GM21526 (cell line): ENCODE data around the gene TNRC18.
"Not testable (repeated sequence)": the region's sequence is repeated elsewhere in the genome, so short reads cannot be mapped to it uniquely, and the experiment has no call there.

Source experiments
- ATAC-seq: cut with Tn5 transposase; IDR thresholded peaks from one replicate; pipeline ENCODE4 v1.9.1; 2021; ENCODE audit warnings: moderate library complexity; ENCODE audit not compliant: unreplicated experiment, low FRiP score

The TNRC18 gene

DNA sequence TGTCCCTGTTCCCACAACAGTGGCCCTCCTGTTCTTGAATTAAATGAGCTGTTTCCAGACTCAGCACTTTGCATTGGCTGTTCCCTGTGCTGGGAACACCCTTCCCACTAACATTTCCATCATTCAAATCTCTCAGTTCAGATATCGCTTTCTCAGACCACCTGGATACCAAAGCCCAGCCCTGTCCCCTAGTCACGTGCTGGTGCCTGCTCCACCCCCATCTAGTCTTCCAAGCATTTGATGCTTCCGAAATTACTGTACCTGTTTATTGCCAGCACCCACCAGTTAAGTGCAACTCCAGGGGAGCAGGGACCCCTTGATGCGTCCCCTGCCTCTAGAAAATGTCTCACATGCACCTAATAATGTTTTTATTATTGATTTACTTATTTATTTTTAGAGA, 143.9 kb downstream of the TNRC18 start:
- no peak for ATAC-seq

DNA sequence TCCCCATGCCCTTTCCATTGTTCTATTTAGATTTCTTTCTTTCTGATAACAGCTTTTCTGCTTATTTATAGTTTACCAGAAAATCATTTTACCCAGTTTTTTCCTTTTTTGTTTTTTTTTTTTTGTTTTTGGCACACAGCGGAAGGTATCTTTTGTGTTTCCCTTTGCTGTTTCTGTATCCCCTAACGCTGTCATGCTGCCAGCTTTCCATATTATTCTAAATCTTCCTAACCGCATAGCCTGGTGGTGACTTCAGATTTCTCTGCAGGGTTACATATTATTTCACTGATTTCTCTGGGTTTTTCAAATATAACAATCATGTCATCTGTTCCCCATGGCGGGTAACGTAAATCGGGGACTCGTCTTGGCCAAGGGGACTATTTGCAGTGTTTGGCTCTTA, 144.9 kb downstream of the TNRC18 start:
- no peak for ATAC-seq

DNA sequence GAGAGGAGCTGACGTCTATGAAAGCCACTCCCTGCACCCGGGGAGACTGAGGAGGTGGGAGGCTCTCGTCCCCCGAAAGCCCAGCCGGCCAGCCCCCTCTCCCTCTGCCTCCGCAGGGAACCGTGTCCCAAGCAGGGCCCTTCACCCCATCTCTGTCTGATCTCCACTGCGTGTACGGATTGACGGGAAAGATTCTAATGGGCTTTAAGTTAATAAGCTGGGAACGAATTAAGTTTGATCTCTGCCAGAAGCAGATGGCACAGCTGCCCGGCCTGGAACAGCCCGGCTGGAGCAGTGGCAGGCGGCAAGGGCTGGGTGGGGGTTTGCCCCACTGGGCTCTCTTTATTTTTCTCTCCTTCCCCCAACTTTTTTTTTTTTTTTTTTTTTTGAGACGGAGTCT, 147.0 kb downstream of the TNRC18 start:
- ATAC-seq: no peak

DNA sequence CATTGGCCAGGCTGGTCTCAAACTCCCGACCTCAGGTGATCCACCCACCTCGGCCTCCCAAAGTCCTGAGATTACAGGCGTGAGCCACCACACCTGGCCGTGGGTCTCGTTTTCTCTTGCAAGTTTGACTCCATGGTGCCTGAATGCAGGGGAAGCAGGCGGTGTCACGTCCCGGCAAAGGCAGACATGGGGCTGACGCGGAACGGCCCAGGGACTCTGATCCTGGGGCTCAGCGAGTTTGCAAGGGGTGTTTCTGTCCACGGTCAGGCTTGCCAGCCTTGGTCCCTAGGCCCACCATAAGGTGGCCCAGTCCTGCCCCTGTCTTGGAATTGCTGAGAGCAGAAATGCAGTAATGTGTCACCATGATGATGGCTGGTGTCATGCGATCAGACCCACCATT, 147.5 kb downstream of the TNRC18 start:
- ATAC-seq: not testable (repeated sequence)

DNA sequence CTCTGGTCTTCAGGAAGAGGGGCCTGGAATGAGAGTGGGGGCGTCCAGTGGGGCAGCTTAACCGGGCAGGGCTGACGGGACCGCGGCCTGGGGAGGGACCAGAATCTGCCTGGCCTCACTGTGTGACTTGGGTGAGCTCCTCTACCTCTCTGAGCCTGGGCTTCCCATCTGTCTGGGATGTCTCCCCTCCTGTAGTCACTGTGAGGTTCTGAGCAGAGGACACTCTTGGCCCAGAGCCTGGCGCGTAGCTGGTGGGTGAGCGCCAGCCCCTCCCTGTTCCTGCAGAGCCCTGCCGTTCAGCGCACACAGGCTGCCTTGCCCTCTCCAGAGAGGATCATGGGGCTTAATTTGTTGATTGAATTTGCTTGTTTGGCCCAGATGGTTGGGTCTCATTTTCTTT, 148.1 kb downstream of the TNRC18 start:
- not testable (repeated sequence) for ATAC-seq

DNA sequence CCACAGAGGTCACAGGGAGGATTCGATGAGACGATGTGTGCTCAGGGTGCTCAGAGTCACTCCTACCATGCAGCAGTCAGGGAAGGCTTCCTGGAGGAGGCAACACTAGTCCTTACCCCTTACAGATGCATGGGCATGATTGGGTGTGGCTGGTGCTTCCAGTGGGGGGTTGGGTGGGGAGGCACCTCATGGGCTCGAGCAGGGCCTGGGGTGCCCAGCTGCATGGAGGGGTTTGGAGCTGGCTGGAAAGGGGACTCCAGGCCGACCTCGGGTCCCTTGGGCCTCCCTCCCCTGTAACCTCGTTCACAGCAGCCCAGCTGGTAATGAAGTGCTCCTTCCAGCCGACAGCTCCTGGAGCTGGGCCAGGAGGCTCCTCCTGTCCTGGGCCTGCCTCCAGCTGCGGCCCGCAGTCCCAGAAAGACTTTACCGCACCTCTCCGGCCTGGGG, 148.6 kb downstream of the TNRC18 start:
- ATAC-seq: not testable (repeated sequence)

DNA sequence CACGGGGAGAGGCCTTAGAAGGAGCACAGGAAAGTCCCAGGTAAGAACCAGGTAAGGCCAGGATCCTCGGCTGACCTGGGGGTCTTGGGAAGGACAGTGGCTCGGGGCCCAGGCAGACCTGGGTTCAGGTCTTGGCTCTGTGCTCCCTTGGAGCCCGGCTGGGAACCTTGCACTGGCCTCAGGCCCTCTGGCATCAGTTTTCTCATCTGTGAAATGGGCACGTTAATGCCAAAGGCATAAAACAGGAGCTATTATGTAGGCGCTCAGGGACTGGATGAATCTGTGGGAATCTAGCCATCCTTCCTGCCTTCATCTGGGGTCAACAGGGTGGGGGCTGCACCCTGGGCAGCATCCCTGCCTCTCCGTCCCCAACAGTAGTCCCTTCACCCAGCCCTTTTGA, 149.2 kb downstream of the TNRC18 start:
- no peak for ATAC-seq

DNA sequence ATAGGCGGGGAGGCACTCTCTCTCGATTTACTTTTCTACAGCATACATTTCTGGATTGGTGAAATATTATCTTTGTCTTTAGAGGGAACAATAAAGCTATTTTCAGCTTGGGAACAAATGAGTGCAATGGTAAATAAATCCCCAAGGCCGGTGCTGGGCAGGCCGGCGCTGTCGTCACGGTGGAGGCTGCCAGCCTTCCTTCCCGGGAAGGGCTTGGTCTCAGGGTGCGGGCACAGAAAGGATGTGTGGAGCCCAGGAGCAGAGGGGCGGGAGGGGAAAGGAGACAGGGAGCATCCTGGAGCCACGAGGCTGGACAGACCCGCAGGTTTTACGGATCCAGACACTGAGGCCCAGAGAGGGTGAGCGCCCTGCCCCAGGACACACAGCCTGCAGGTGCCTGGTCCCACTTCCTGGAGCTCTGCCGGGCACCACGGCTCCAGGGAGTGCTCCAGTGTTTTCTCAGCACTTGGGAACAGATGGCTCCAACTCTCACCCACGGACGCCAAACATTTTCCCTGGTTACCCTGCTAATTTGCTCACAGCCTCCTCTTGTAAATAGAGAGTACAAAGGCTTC, 149.7 kb downstream of the TNRC18 start:
- ATAC-seq: not testable (repeated sequence)

DNA sequence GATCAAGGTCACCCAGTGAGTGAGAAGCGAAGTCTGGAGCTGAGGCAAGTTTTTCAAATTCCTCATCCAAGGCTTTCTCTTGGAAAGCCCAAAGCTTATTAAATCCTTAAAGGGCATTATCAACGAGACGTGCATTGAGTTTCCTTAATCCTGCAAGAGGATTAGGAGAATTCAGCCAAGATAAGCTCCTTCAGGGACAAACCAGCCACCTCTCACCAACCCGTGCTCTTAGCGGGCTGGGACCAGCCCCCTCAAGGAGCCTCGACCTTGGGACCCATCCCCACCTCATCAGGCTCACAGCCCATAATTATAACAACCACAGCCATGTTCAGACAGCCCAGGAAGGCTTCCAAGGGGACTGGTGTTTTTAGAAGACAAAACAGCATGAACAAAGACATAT, 152.8 kb downstream of the TNRC18 start:
- ATAC-seq: no peak

DNA sequence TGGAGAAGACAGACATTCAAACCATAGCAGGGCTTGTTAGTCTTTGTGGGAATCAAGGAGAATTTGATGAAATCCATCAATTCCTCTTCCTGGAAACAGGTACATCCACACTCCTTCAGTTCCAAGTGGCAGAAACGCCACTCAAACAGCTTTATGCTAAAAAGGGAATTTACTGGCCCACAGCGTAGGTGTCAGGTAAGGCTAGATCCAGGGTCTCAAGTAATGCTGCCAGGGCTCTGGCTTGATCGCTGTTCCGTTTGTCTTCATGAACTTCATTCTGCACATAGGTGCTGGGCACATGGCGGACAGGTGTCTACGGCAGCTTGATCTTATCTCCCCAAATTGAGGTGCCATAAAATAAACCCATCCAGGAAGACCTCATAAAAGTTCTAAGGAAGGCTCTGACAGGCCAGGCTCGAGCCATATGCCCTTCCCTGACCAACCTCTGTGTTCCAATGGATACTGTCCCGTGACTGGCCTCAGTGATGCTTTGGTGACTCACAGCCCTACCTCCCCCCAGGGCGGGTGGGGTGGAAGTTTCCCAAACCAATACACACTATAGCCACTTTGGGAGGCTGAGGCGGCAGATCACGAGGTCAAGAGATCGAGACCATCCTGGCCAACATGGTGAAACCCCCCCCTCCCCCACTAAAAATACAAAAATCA, 153.5 kb downstream of the TNRC18 start:
- not testable (repeated sequence) for ATAC-seq

DNA sequence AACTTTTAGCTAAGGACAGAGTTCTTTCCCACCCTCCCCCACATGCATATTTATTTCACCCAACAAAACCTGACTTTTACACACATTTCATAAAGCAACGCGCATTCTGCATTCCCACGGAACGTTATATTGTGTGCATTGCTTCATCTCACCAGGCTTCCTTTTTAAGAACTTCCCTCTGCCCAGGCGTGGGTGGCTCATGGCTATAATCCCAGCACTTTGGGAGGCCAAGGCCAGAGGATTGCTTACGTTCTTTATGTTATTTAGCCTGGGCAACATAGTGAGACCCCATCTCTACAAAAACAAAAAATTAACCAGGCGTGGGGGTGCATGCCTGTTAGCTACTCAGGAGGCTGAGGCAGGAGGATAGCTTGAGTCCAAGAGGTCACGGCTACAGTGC, 155.8 kb downstream of the TNRC18 start:
- not testable (repeated sequence) for ATAC-seq

DNA sequence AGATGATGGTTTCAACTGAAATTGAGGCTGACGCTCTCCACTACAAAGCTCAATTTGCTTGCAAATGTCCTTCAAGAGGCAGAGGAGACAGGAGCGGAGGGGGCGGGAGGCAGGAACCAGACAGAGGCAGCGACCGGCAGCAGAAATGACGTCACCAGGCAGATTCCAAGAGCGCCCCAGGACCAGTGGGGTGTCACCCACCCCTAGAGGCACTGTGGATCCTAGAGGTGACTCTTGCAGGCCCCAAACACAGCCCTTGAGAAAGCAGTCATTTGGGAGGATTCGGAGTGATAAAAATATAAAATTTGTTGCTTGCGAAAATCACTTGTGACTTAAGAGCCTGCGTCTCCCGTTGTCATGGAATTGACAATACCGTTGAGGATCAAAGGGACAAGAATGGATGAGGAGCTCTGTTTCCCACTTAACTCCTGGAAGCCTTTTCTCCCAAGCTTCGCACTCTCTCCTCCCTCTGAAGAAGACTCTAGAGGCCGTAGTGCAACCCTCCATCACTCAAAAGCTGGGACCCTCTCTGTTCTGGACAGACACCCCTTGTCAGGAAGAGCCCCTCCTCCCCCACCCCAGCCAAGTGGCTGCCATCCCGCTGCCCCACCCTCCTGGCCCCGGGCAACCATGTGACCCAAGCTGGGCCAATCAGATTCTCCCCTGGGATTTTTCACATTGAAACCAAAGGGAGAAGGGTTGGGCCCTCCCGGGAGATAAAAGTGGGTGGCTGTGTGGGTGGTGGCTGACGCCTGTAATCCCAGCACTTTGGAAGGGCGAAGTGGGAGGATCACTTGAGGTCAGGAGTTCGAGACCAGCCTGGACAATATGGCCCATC, 157.2 kb downstream of the TNRC18 start:
- no peak for ATAC-seq

DNA sequence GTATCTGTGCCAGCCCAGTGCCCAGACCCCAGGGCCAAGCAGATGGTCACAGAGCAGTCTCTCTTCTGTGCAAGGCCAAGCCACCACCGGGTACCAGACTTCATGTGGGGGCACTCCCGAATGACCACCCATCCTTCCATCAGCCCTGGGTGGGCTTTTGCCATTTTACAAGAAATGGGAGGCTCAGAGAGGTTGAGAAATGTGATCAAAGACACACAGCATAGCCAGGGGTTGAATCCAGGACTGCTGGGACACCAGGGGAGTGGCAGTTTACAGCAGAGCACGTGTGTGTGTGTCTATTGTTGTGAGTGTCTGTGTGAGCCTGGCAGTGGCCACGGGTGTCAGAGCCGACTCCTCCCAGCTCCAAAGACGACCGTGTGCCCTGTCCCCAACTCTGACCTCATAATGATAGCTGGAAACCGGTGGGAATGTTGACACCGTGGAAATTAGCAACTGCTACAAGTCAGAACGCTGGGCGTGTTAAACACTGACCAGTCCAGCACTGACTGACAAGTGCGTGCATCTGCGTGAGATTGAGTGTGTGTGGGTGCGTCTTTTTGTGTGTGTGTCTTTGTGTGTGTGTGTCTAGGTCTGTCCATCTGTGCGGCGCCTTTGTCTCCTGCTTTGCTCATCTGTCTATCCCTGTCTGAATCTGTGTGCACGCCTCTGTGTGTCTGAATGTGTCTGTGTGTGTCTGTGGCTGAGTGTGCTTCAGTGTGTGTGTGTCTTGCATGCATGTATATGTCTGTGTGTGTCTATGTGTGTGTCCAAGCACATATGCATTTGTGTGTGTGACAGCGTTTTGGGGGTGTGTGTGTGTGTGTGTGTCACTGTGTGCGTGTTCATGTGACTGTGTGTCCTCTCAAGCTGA, 158.1 kb downstream of the TNRC18 start:
- no peak for ATAC-seq

DNA sequence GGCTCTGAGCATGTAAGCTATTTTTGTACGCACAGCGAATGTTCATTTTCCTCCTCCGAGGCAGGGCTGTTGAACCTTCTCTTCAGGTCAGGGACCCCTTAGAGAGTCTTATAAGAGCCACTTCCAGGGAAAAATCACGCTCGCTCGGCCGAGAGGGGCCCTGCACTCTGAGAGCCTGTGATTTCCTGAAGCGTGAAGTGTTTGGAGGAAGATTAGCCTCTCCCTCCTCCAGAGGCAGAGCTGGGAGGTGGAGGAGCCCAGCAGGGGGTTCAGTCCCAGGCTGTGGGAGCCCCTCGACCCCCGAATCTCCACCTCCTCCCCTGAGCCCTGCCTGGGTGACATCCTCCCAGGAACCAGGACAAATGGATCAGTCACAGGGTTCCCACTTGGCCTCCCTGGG, 160.6 kb downstream of the TNRC18 start:
- ATAC-seq: not testable (repeated sequence)

DNA sequence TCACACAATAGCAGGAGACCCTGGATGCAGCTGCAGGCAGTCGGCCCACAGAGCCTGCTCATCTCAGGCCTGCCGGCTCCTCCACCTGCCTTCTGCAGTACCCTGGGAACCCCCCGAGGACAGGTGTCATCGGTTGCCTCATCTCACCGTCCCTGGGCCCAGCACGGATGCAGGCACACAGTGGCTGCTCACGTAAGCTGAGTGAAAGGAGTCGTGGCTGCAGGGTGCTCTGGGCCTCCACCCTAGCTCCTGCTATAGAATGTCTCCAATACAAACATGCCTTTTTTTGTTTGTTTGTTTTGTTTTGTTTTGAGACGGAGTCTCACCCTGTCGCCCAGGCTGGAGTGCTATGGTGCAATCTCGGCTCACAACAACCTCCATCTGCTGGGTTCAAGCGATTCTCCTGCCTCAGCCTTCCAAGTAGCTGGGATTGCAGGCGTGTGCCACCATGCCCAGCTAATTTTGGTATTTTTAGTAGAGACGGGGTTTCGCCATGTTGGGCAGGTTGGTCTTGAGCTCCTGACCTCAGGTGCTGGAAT, 163.0 kb downstream of the TNRC18 start:
- not testable (repeated sequence) for ATAC-seq
